Uterus (tissue), 2 donors: Measurements from ENCODE around the gene RASL11B.

Experiments
- POLR2A ChIP-seq, 2 donors: fragments of 450-650 bp; IDR thresholded peaks; one replicate each; pipeline ENCODE4 v1.6.1; 2016; ENCODE audit warnings: antibody characterized with exemption in 2 of 2, mild to moderate bottlenecking in 1 of 2, moderate library complexity in 1 of 2
- TF ChIP-seq, protein P1 (sequence below), 4 experiments: fragments of 200-600 bp in 2 of 4; fragments of 450-650 bp in 2 of 4; sonication (generic) in 2 of 4; IDR thresholded peaks; one replicate each; pipeline ENCODE4 v1.5.1; 2016 to 2019; ENCODE audit warnings: antibody characterized with exemption in 4 of 4, mild to moderate bottlenecking in 2 of 4, moderate library complexity in 1 of 4

DNA sequence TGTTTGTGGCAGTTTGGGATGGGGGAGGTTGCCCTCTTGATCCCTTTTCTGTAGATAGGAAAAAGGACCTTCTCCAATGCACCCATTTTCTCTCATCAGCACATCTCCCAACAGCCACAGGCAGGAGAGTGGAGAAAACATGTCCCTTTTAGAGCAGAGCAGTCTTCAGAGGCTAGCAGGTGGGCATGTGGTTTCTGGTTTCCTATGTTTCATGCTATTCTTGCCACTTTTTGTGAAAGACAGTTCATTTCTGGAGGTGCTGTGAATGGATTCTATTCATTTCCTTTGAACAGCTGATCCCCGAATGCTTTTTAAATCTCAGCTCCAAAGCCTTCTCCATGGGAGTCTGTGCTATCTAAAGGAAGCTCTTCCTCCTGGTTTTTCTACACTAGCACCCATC, 18.9 kb downstream of the RASL11B start:
- TF ChIP-seq, protein P1, sequence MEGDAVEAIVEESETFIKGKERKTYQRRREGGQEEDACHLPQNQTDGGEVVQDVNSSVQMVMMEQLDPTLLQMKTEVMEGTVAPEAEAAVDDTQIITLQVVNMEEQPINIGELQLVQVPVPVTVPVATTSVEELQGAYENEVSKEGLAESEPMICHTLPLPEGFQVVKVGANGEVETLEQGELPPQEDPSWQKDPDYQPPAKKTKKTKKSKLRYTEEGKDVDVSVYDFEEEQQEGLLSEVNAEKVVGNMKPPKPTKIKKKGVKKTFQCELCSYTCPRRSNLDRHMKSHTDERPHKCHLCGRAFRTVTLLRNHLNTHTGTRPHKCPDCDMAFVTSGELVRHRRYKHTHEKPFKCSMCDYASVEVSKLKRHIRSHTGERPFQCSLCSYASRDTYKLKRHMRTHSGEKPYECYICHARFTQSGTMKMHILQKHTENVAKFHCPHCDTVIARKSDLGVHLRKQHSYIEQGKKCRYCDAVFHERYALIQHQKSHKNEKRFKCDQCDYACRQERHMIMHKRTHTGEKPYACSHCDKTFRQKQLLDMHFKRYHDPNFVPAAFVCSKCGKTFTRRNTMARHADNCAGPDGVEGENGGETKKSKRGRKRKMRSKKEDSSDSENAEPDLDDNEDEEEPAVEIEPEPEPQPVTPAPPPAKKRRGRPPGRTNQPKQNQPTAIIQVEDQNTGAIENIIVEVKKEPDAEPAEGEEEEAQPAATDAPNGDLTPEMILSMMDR (IDR thresholded peaks at IDR 0.05): no peak
- TF ChIP-seq POLR2A (IDR thresholded peaks at IDR 0.05): no peak
